CMK (cell line): ENCODE results near the gene CDK6.

ENCODE experiments used
- DNase-seq: peaks from one replicate; pipeline ENCODE4 v3.0.0-alpha.2; 2010; ENCODE audit warnings: low read depth

The CDK6 gene

DNA sequence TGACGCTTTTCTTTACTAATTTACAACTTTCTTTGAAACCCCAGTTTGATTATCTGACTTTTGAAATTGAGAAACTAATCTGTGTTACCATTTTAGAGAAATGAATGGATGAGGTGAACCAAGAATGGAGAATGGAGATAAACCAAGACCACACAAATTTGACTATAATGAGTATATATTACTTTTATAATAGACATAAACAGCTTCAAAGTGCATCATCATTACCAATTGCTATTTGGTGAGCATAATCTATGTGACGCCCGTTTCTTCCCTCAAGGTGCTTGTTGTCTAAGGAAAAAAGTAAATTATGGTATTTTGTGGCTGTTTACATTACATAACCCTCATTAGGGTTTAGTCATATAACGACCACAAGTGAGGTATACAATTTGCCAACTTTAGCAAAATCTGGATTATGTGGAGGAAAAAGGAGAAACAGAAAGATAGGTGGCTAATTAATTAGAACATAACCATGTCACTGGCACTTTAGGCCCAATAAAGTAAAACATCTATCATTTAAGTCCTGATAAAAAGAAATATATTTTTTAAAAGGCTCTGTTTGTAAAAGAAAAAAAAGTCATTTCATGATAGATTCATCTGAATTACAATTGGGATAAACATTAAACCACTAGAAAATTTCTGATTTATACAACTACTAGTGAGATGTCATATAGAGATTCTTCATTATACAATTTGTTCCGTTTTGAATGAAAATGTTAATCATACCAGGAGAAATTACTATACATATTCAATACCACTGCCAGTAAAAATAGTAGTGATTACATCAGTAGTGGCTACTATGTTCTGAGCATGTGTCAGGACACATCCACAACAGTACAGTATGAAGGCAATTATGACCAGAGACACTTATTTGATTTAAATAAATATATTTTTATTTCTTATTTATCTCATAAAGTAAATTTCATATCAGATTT is 128.0 kb downstream of the CDK6 start:
- no peak for DNase-seq

DNA sequence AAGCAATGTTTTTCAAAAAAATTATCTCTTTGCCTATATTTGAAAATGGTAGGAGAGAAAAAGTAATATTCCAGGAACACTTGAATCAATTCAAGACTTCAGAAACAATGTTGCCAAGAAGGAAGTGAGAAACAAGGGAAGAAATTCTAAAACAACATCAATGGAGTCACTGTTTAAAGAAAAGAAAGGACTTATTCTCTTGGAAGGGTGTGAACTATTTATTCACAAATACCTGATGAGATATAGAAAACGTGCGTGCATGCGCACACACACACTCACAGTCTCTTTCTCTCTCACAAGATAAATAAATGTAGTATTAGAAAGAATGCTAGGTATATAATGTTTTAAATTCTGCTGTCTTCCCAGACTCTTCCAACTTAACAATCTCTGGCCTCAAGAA is 128.9 kb downstream of the CDK6 start:
- no peak for DNase-seq

DNA sequence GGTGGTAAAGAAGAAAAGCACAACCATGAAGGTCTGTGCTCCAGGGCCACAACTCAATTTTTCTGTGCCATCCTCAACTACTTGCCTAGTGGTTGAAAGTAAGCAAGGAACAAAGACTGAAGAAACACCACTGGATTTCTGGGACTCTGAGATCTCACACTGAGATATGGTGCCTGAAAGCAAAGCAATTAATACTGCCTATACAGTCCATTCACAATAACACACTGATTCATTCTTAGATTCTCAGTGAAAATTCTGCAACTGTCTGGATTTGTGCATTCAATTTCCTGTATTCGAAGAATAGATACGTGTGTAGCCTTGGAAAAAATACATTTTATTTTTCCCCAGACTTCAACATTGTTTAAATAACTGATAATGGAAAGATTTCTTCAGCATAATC is 129.8 kb downstream of the CDK6 start:
- DNase-seq = no peak

DNA sequence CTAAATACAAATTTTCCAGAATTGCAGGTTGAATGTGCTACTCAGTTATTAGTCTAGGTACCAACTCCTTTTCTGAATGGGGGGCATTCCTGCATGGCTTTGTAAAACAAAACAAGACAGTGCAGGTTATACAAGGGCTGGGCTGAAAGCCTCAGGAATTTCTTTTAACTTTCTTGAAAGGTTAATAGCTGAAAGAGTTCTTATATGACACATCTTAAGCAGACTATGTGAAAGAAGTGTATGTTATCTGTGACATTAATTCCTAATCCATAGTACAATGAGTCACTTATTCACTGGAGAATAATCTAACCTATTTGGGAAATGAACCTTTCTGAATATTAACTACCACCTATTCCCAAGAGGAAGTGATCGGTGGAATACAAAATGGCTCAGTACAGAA is 130.5 kb downstream of the CDK6 start:
- no peak for DNase-seq

DNA sequence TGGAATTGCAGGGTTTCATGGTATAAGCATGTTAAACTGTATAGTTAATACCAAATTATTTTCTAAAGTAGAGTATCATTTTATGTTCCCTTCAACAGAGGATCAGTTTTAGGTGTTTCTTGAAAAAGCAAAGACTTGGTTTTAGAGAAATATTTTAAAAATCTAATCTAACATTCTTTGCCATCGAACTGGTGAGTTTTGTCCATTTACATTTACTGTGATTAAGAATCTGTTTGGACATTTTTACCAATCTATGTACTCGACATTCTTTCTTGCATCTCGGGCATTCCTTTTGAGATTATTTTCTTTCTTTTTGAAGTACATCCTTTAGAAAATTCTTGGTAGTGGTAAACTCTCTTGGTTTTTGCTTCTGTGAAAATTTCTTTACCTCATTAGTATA is 131.5 kb downstream of the CDK6 start:
- DNase-seq = no peak

DNA sequence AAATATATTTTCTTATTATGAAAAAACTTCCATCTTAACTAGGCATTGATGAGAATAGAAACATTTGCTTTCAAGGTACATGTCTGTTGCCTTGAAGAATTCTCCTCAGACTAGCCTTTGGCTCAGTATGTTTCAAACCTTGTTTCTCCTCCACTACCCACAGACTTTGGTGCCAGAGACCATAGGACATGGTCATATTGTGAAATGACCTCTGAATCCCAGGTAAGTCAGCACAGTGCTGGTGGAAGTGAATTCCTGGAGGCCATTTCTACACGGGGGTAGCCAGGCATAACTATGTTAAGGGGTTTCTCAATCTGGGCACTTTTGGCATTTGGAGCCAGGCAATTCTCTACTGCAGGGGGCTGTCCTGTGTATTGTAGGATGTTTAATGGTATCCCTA is 133.8 kb downstream of the CDK6 start:
- DNase-seq = no peak

DNA sequence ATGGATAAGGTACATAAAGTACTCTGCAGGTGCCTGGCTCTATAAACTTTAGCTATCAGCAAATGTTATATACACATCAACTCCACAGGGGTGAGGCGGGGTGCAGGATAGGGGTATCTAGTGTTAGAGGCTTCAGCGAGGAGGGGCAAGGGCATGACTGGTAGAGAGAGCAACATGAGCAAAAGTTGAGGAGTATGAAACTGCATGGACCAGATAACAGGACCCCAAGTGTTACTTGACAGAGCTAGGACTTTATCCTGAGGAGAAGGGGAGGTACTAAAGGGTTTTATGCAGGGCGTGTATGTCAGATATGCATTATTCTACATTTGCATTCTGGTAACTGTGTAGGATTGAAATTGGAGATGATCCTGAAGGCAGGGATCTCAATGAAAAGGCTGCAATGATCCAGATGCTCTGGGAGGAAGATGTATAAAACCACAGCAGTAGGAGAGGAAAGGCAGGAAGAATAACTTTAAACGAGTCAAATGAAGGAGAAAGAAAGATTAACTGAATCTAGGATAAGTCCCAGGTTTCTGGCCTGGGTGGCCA is 136.3 kb downstream of the CDK6 start:
- no peak for DNase-seq

DNA sequence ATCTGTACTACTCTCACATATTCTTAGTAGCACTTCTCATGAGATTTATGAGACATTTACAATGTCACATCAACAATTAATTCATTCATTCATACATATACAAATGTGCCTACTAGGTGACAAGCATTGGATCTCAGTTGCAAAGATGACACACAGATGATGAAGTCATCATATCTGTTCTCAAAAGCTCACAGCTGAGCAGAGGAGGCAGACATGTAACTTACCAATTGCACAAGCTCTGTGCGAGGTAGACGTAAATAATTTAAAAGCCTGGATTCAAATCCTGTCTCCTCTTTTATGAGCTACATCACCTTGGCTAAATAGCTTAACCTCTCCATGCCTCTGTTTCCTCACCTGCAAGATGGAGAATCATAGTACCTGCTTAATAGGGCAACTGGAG is 136.8 kb downstream of the CDK6 start:
- no peak for DNase-seq

DNA sequence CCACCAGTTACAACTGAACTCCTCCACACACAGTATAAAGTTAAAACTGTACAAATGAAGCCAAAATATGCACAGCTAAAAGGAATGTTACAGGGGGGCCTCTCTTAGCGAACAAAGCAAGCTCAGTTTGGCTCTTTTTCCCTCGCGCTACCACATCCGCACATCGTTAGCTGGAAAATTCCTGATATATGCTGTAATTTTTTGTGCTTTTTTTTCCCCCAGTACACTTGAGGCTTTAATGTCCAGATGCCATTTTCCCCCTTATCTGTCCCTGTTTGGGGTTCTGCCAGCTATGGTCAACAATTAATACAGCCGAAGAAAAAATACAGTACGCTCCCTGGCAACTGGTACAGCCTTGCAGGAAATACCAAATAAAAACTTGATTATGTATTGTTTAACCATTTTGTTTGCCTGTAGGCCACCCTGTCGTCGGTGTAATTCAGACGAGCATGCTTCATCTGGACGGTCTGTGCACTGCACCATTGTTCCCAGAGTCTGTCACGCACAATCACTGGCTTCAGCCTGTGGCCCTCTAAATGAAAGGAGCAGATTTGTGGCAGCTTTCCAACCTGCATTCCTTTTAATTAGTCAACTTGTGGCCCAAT is 138.0 kb downstream of the CDK6 start:
- no peak for DNase-seq

DNA sequence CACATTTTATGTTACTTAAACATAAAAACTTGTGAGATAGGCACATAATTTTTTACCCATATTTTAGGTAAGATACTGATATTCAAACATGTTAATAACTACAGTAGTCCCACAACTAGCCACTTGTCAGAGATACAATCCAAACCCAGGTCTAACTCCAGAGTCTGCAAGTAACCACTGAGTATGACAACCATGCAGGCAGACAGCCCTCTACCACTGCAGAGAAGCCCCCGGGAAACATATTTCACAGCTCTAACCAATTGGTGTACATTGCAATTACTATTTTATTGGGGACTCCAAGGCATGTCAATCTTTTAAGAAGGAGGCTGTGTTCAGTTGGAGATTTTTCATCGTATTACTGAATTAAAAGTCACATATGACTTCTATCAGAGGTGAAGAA is 139.0 kb downstream of the CDK6 start:
- DNase-seq = no peak

DNA sequence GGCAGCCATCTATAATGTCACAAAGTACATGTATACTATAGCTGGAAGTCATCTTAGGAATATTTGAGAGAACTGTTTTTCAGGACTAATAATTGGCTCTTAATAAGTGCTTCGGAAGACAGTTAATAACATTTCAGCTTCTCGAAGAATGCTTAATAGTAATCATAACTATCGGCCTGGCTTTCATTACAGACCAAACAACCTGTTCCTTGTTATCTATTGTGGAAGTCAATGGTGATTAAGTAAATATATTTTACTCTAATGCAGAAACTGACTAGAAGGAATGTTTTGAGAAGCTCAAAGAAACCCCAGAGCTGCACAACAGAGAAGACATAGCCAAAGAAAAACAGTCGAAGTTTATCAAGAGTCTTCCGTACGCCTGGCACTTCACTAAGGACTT is 139.4 kb downstream of the CDK6 start:
- DNase-seq = no peak

DNA sequence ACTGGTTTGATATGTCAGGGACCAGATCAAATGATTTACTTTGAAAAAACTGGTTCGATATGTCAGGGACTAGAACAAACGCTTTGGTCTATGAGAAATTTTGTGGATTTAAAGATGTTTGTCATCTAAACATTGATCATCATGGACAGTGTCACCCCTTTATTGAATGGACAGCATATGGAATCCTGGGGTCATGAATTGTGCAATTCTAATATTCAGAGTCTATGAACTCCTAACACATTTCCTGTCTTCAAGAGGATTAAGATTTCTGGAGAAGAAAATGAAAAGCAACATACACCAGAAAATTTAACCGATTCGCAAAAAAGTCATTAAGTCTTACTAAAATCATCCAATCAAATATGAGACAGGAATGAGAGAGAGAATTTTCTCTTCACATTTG is 139.8 kb downstream of the CDK6 start:
- DNase-seq = no peak

DNA sequence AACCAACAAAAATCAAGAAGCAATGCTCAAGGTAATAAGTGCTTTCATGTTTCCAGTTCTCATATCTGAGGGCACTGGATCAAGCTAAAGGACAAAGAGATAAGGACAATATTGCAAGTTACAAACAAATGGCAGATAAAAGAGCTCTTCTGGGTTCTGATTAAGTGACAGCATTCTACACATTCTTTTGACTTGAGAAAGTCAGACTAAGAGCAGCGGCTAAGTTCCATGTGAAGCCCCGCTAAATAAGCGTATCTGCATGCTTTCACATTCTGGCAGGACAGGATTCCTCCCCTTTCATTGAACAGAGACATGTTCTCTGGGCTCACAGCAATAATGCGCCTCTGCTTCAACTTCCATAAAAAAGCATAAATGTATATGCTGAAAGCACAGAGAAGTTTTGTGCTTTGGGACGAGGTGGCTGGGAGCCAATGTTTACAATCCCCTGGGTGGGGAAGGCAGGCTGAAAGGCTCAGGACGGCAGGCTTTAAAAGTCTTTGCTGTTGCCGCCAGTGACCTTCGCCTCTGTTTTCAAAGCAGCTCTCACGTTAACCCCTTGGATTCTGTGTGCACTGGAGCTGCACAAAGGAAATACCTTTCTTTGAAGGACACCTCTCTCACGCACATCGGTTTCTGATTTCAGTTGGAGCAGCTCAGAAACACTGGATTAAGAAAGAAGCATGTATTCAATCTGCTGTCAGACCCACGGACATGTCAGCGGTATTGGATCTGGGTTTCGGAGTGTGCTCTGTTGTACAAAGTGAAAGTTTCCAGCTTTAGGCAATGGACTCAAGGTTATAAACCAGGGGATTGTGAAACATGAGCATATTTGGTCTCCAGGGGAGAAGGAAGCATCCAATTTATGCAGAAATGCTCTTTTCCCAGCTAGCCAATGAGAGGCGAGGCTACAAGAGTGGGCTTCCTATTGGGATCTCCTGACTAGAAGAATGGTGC is 140.8 kb downstream of the CDK6 start:
- no peak for DNase-seq

DNA sequence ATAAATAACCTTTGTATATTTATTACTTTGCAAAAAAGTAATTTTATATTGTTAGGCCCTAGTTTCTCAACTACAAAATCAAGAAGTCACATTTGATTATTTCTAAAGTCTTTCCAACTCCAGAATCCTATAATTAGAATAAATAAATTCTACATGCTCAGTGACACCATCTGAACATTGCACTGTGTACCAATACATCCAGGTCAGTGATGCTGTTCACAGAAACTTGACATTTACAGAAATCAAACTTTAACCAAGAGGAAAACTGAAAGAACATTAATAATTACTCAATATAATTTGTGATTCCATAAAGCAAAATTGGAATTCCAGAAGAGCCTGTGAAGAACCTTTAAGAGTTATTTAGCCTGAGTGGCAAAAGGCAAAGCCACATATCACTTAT is 142.2 kb downstream of the CDK6 start:
- DNase-seq = no peak

DNA sequence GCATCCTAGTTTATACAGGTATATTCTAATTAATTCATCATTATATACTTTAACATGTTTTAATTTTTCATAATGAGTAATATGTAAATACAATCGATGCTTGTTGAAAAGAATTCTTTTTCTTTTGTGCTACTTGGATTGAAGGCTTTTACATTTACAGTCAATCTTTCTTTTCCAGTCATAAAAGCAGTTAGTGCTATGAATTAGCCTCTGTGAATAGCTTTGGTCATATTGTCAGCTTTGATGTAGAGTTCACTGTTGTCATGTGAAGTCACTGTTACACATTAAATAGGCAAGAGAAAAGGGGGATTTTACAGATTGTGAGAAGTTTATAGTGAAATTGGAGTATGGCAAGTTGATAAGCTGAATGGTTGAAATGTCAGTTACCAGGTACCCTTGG is 142.9 kb downstream of the CDK6 start:
- no peak for DNase-seq

DNA sequence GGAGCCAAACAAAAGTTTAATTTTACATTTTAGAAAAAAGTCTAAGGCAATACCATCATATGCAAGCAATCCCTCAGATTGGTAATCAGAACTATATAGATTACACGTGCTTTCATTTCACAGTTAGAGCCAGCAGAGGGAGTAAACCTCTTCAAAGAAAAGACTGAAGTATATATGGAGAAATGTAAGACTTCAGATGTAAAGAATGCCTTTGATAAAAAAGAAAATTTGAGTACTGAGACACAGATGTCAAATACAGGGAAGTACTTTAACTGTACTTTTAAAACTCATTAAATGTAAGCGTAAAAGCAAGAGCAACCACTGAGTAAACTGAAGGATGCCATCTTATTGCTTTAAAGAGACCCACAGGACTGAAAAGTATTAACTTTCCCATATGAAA is 144.8 kb downstream of the CDK6 start:
- peak; percentile 24 for DNase-seq

DNA sequence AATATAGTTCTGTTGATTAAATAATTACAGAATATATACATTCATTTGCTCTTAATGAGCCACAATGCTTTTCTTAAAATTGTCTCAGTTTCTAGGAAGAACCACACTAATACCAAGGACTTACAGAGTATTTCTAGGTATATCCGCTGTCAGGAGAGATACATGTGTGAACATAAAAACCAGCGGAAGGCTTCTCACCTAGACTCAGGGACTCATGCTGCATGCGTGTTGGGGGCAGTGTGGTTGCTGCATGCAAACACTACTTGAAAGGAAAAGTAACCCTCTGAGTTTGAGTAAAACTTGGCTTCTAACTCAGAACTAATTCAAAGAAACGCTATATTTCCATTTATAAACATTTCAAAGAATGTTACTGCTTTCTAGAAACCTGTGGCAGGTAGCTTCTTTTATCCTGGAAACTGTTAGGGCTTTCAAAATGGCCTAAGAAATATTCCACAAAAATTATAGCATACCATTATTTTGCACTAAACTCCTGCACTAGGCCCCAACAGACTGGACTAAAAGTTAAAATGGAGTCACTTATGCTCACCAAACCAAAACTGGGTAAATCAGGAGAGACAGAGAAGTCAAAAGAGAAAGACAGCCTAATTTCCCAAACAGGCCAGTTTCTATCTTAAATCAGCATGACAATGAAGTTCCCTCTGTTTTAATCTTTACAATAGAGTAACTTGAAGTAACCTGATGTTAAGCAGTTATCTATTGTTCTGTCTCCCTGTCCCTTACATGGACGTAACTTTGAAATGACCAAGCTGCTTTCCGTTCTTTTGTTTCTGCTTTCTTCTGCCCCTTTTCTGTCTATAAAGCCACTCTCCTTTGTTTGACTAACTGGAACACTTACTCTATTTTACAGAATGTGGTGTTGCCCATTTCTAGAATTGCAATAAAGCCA is 151.0 kb downstream of the CDK6 start:
- no peak for DNase-seq

DNA sequence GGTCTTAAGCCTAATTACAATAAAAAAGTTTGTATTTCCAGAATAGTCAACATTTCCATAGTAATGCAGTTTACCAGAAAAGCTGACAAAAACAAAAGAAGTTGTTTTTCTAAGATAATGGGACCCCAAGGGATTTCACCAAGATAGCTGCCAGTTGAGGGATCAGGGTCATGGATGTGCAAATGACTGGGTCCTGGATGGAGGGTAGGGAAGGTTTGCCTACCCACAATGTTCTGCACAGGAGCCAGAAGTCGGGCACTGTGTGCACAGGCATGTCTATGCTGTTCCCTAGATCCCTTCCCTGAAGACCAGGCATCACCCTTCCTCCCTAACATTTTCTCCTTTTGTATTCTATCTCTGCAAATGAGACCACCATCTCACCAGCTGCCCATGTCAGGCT is 152.1 kb downstream of the CDK6 start:
- no peak for DNase-seq

DNA sequence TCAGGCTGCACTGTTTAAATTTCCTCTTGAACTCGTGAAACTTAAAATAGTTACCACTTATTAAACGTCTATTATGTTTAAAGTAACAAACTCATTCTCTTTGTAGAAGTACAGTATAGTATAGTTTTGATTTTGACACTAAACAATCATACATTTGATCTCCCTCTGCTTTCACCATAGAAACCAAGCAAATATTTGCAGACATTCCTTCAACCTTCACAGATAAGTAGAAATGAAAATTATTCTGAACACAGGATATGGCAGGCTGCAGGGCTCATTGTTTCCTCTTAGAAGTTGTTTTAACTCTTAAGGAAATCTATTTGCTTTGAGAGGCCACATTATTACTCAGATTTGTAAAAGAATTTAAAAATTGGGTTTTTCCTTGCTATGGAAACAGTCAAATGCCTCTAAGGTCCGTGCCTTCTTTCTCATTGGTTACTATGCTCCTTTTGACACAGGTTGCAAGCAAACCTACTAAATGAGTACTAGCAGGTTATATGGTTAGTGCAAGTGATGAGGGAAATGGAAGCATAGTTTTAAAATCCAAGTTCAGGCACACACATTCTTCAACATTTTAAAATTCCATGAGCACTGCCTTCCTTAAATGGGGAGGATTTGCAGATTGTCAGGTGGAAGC is 153.4 kb downstream of the CDK6 start:
- no peak for DNase-seq

DNA sequence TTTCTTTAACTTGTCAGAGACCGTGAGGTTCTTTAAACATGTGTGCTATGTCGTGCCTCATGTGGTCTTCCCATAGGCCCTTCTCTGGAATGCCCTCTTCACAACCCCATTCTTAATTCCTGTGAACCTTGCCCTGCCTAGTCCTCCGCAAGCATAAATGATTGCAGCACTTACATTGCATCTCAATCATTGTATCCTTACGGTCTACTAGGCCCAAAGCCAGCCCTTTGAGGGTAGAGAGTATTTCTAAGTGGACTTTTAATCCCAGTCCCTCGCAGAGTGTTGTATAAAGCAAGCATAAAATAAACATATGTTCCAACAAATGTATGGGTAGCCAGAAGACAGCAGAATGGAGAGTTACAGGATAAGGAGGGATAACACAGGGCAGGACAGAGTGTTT is 154.0 kb downstream of the CDK6 start:
- DNase-seq = no peak

DNA sequence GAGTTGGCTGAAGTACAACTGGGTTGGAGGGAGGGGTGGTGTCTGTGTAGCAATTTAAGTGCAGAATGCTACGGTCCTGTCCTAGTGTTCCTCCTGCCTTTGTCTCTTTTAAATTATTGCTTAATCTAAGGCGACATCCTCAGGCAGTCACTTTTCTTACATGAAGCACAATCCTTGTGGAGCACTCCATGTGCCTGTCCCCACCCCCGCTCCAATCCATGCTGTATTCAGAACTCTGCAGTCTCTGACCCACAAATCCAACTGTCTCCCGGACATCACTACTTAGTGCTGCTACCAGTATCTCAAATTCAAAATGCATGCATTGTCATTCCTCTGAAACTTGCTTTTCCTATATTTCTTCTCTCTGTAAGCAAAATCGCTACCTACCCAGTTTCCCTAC is 154.7 kb downstream of the CDK6 start:
- DNase-seq = no peak
